A673 (cell line): ENCODE data around the gene LIAS.

ENCODE experiments used
- CTCF ChIP-seq: fragments of 300-800, 200-600 bp; sonication (generic); conservative IDR thresholded peaks from 2 replicates; pipeline ENCODE4 v1.5.1; 2017; ENCODE audit warnings: low read depth, mild to moderate bottlenecking, antibody characterized with exemption, low read length, moderate library complexity, mixed read lengths
- EZH2 ChIP-seq: fragments of 200-600 bp; sonication (generic); IDR thresholded peaks from 2 replicates; pipeline ENCODE4 v1.6.1; 2017; ENCODE audit warnings: borderline replicate concordance, low read depth, mild to moderate bottlenecking, mixed read lengths, antibody characterized with exemption, low read length; ENCODE audit not compliant: poor library complexity, severe bottlenecking

GRCh38 chr4:39486221-39486804, 27.5 kb downstream of the LIAS start:
- TF ChIP-seq CTCF, result no peak
- TF ChIP-seq EZH2, result no peak
